ENCODE measurements around the gene PBX4. TPM values are rescaled to one million over a fixed set of nuclear protein-coding genes. Genes with fewer than 3 reads are reported as not detected.

Gene PBX4
- total RNA-seq, 1 experiment from 2014 or later = 11.6 TPM

DNA sequence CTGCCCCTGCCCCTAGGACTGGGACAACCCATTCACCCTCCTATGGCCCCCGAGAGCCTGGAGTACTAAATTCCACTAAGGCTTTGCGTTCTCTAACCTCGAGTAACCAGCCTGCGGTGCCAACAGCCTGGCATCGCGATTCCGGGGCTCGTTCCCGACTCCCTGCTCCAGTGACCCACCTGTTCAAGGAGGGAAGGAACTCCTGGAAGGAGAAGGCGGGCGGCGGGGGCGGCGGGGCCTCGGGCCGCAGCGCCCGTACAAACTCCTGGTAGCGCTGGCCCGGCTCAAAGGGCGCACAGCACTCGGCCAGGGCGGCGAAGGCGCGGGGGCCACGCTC, 18.7 kb upstream of the PBX4 start:
- no peaks in the 10 kb centered on the region for H3K9me3 ChIP-seq (ENCODE audit: control insufficient read depth in 1 of 2, insufficient read depth in 1 of 2, low read depth in 1 of 2, low read length in 2 of 2)
- H3K9ac ChIP-seq (ENCODE audit: low read length) = no peak overlapping the region
- H3K27me3 ChIP-seq (ENCODE audit: insufficient read depth, low read length) = no peaks in the 10 kb centered on the region
- DNase-seq (ENCODE audit: low read depth, low spot score) (no peak), ATAC-seq (no peak)
- no peaks in the 10 kb centered on the region for H3K79me2 ChIP-seq (ENCODE audit: insufficient read depth, low read length)
- H3K4me1 ChIP-seq (ENCODE audit: control insufficient read depth in 1 of 2, insufficient read depth in 2 of 2, low read length in 2 of 2) = no peaks in the 10 kb centered on the region
- intact Hi-C loops (cut with micrococcal nuclease) = no loop called here
- POLR2A ChIA-PET = no interaction called here
- no peak overlapping the region for H3K4me2 ChIP-seq (ENCODE audit: low read length)
- H2AFZ ChIP-seq (ENCODE audit: low read depth, low read length, poor library complexity, severe bottlenecking) = no peak overlapping the region
- H4K20me1 ChIP-seq (ENCODE audit: insufficient read depth) = no peaks in the 10 kb centered on the region
- CTCF ChIA-PET = no interaction called here
- H3K4me3 ChIP-seq (replicated peaks in 1 of 2; ENCODE audit: low read depth in 1 of 2, low read length in 2 of 2) = no peak overlapping the region
- TF ChIP-seq ZNF274 (IDR thresholded peaks at IDR 0.05; ENCODE audit: low read depth, low read length) (no peak), EZH2 (IDR thresholded peaks at IDR 0.05) (no peak), CBX3 (IDR thresholded peaks at IDR 0.05; ENCODE audit: low read depth) (no peak), ELF1 (IDR thresholded peaks at IDR 0.05; ENCODE audit: borderline replicate concordance, low read depth) (no peak), ZFX (IDR thresholded peaks at IDR 0.05) (no peak), SRF (IDR thresholded peaks at IDR 0.05; ENCODE audit: low read depth) (no peak), TCF7L2 (IDR thresholded peaks at IDR 0.05; ENCODE audit: borderline replicate concordance, extremely low read depth, insufficient read depth, insufficient read length) (no peak), FOSL1 (IDR thresholded peaks at IDR 0.05; ENCODE audit: low read depth) (no peak), POLR2A (IDR thresholded peaks at IDR 0.05; ENCODE audit: borderline replicate concordance, extremely low read depth, insufficient read depth, insufficient read length) (no peak), SIN3A (IDR thresholded peaks at IDR 0.05; ENCODE audit: low read depth) (no peak), EZH2phosphoT487 (IDR thresholded peaks at IDR 0.05; ENCODE audit: borderline replicate concordance) (no peak), RAD21 (IDR thresholded peaks at IDR 0.05; ENCODE audit: low read depth) (no peak), CEBPB (IDR thresholded peaks at IDR 0.05; ENCODE audit: low read depth) (no peak)
- TF ChIP-seq, protein P1, sequence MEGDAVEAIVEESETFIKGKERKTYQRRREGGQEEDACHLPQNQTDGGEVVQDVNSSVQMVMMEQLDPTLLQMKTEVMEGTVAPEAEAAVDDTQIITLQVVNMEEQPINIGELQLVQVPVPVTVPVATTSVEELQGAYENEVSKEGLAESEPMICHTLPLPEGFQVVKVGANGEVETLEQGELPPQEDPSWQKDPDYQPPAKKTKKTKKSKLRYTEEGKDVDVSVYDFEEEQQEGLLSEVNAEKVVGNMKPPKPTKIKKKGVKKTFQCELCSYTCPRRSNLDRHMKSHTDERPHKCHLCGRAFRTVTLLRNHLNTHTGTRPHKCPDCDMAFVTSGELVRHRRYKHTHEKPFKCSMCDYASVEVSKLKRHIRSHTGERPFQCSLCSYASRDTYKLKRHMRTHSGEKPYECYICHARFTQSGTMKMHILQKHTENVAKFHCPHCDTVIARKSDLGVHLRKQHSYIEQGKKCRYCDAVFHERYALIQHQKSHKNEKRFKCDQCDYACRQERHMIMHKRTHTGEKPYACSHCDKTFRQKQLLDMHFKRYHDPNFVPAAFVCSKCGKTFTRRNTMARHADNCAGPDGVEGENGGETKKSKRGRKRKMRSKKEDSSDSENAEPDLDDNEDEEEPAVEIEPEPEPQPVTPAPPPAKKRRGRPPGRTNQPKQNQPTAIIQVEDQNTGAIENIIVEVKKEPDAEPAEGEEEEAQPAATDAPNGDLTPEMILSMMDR (IDR thresholded peaks at IDR 0.05 in 2 of 3, conservative IDR thresholded peaks at IDR 0.05 in 1 of 3; ENCODE audit: borderline replicate concordance in 1 of 3, insufficient read depth in 1 of 3, low read depth in 2 of 3, low read length in 2 of 3) = no peak
- TF ChIP-seq, protein P2, sequence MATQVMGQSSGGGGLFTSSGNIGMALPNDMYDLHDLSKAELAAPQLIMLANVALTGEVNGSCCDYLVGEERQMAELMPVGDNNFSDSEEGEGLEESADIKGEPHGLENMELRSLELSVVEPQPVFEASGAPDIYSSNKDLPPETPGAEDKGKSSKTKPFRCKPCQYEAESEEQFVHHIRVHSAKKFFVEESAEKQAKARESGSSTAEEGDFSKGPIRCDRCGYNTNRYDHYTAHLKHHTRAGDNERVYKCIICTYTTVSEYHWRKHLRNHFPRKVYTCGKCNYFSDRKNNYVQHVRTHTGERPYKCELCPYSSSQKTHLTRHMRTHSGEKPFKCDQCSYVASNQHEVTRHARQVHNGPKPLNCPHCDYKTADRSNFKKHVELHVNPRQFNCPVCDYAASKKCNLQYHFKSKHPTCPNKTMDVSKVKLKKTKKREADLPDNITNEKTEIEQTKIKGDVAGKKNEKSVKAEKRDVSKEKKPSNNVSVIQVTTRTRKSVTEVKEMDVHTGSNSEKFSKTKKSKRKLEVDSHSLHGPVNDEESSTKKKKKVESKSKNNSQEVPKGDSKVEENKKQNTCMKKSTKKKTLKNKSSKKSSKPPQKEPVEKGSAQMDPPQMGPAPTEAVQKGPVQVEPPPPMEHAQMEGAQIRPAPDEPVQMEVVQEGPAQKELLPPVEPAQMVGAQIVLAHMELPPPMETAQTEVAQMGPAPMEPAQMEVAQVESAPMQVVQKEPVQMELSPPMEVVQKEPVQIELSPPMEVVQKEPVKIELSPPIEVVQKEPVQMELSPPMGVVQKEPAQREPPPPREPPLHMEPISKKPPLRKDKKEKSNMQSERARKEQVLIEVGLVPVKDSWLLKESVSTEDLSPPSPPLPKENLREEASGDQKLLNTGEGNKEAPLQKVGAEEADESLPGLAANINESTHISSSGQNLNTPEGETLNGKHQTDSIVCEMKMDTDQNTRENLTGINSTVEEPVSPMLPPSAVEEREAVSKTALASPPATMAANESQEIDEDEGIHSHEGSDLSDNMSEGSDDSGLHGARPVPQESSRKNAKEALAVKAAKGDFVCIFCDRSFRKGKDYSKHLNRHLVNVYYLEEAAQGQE (IDR thresholded peaks at IDR 0.05; ENCODE audit: low read depth) = no peak
- TF ChIP-seq, protein P3, sequence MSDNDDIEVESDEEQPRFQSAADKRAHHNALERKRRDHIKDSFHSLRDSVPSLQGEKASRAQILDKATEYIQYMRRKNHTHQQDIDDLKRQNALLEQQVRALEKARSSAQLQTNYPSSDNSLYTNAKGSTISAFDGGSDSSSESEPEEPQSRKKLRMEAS (IDR thresholded peaks at IDR 0.05) = no peak
- TF ChIP-seq, protein P4, sequence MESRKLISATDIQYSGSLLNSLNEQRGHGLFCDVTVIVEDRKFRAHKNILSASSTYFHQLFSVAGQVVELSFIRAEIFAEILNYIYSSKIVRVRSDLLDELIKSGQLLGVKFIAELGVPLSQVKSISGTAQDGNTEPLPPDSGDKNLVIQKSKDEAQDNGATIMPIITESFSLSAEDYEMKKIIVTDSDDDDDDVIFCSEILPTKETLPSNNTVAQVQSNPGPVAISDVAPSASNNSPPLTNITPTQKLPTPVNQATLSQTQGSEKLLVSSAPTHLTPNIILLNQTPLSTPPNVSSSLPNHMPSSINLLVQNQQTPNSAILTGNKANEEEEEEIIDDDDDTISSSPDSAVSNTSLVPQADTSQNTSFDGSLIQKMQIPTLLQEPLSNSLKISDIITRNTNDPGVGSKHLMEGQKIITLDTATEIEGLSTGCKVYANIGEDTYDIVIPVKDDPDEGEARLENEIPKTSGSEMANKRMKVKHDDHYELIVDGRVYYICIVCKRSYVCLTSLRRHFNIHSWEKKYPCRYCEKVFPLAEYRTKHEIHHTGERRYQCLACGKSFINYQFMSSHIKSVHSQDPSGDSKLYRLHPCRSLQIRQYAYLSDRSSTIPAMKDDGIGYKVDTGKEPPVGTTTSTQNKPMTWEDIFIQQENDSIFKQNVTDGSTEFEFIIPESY (IDR thresholded peaks at IDR 0.05; ENCODE audit: extremely low read depth, insufficient replicate concordance, low read length) = no peak
- BruUV-seq (replicated peaks) = no TSS peak
- H3K36me3 ChIP-seq (ENCODE audit: control insufficient read depth in 1 of 2, insufficient read depth in 2 of 2, low read length in 2 of 2) = peaks cover 5 to 12% of the 10 kb centered on the region in 2 experiments; a peak in 3 of 4 replicates
- no peaks in the 10 kb centered on the region for H3K9me2 ChIP-seq (ENCODE audit: insufficient read depth)
- RAD21 ChIA-PET (ENCODE audit: low non-redundant PET in 1 of 2, low total read pairs in 2 of 2, uncharacterized antibody in 2 of 2, unreplicated experiment in 2 of 2) = no interaction called here
- no peak overlapping the region for H3K27ac ChIP-seq (ENCODE audit: low read depth, low read length)
